HG02642 (cell line): ENCODE measurements around the gene UBL3.

Source experiments
- ATAC-seq: cut with Tn5 transposase; IDR thresholded peaks from one replicate; pipeline ENCODE4 v1.9.1; 2021; ENCODE audit warnings: mild to moderate bottlenecking; ENCODE audit not compliant: unreplicated experiment, poor library complexity

UBL3 gene

GRCh38 chr13:29858231-29858630 is 7.8 kb upstream of the UBL3 start:
- no peak for ATAC-seq

- ATAC-seq, result no peak
Measured at GRCh38 chr13:29857085-29857484, 6.7 kb upstream of the UBL3 start.

DNA sequence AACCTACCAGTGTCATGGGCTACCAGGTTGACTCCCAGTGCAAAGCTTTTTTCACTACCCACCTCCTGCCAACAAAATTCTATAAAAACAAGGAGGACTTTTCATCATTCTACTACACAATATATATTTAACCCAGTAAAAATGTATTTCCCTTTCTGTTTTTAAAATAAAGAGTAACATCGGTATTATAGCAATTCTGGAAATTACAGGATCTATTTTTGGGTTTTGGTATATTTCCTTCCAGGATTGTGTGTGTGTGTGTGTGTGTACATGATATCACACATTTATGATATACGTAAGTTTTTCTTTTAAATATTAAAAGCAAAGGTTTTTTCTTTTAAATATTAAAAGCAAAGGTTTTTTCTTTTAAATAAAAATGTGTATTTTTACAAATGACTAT is 6.0 kb upstream of the UBL3 start:
- no peak for ATAC-seq

GRCh38 chr13:29855784-29856183 is 5.4 kb upstream of the UBL3 start:
- no peak for ATAC-seq

DNA sequence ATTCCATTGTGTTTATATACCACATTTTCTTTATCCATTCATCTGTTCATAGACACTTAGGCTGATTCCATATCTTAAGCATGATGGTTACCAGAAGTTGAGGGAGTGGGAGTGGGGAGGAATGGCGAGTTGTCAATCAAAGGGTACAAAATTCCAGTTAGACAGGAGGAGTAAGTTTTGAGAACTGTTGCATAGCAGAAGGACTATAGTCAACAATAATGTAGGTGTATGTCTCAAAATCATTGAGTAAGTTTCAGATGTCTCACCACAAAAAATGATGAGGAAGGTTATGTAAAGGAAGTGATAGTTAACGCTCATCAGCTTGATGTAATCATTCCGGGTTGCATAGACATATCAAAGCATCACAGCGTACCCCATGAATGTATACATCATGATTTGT is 4.6 kb upstream of the UBL3 start:
- no peak for ATAC-seq

- no peak for ATAC-seq
Measured at GRCh38 chr13:29853131-29853530, 2.7 kb upstream of the UBL3 start.

- no peak for ATAC-seq
Measured at GRCh38 chr13:29852472-29853054, 2.1 kb upstream of the UBL3 start.

- peak; percentile 36 for ATAC-seq
Measured at GRCh38 chr13:29849731-29850212, 645 bp downstream of the UBL3 start.

- no peak for ATAC-seq
Measured at GRCh38 chr13:29849071-29849631, 1.3 kb downstream of the UBL3 start.

DNA sequence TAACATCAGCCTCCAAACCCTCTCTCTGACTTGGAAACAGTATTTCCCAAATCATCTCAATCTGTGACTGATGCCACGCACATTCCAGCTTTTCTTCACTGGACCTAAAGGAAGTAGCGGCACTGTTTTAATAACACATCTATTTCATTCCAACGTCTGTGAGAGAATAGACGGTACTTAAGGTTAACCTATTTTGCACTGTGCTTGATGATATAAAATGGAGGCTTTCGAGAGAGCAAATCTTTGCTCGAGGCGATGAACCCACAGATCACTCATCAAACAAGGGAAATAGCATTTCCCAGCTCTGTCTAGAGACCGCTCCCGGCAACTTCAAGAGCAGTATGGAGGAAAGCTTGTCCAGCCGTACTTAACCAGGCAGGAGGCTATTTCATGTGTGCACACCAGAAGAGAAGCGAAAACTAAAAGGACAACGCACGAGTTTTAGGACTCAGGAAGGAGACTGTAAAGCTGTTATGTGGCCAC is 2.9 kb downstream of the UBL3 start:
- no peak for ATAC-seq

DNA sequence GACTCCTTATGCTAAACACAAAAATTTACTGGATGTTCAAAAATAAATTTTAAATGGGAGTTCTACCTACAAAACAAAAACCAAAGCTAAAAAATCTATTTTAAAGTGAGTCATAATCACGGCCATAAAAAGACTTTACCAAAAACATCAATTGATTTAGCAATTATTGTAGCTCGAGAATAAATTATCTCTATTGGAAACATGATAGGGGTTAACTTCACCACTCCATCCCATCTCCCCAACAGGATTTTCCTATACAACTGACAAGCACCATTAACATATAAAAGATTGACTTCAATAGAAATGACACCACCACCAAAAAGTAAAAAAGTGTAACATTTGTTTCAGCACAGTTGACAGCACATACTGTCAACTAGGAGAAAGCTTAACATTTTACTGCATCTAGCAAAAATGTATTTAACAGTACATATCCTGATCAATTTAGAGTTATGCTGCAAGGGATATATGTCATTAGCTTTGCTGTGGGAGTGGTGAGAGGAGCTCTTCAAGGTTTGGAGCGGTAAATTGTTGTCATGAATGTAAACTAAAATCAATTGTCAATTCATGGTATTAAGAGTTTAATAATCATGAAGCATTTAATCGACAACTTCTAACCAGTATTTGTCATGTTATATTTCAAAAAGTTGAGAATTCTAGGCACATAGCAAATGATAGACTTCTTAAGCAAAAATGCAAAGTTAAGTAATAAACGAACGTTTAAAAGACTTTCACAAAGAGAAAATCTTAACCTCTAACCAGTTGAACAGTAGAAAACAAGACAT is 3.8 kb downstream of the UBL3 start:
- ATAC-seq, result no peak

DNA sequence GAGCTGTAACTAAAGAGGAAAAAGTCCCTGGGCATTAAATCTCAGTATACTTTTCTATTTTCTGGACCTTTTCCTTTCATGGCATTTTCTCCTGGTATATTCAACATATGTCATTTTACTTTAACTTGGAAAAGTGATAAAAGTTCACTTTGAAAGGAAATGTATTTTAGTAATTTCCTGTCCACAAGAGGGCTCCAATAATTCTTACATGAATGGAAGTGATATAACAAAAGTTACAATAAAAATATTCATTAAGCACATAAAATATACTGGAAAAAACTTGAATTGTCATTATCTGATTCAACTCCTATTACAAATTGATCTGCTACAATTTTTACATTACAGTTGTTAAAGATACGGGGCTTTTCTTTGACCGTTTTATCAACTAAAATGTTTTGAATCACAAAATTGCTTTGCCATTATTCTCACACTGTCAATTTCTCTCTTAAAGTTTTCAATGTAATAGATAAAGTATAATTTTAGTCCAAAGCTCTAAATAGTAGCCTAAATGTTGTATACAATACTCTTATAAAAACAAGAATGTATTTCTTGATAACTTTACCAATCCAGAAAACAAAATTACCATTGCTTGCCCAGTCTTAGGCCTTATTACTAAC is 4.9 kb downstream of the UBL3 start:
- ATAC-seq, result no peak

DNA sequence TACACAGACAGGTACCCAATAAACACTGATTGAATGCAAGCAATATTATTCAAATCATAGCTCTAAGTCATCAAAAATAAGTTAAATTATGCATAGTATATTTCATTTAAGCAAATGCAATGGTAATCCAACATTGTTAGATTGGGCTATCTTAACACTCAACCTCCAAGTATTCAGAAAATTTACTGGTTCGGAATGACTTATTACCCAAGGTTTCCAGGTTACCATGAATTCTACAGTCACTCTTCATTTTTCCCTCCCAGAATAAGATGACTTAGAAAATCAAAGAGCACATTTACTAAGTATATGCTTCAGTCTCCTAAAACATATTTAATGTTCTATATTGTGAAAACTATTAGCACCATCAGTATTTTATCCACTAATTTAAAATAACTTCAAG is 6.0 kb downstream of the UBL3 start:
- ATAC-seq, result no peak

- ATAC-seq, result no peak
Measured at GRCh38 chr13:29840585-29840984, 9.8 kb downstream of the UBL3 start.

DNA sequence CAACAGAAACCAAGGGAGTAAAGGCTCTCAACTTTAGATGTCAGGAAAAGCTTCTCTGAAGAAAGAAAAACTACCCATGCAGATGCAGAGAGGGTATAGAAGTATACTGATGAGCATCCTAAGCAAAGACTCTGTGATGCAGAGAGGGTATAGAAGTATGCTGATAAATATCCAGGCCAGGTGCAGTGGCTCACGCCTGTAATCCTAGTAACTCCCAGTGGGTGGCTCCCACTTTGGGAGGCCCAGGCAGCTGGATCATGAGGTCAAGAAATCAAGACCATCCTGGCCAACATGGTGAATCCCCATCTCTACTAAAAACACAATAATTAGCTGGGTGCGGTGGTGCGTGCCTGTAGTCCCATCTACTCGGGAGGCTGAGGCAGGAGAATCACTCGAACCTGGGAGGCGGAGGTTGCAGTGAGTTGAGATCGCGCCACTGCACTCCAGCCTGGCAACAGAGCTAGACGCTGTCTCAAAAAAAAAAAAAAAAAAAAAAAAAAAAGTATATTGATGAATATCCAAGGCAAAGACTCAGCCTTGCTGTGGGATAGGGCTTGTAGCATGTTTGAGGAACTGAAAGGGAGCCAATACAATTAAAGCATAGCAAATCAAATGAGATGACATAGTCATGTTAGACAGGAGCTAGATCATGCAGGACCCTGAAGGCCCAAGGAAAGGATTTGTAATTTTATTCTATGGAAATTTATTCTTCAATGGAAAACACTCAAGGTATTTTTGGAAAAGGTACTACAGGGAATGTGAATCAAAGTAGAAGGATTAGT is 14.9 kb downstream of the UBL3 start:
- no peak for ATAC-seq

- ATAC-seq, result no peak
Measured at GRCh38 chr13:29832761-29833298, 17.6 kb downstream of the UBL3 start.

GRCh38 chr13:29830000-29830399 is 20.4 kb downstream of the UBL3 start:
- ATAC-seq, result no peak

DNA sequence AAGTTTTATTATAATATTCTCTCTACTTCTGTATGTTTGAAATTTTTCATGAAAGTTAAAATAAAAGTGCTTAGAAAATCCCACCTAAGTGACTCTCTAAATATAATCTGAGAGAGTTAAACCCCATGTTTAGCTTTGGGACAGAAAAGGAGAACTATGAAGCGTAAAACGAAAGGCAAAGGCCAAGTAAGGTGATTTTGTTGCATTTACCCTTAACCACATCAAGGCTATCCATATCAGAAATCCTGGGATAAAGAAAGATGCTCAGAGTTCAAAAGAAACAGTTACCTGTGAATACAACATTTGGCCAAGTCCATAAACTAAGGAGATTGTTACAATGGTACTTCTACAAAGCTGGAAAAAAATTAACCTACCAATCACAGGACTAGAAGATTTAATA is 31.3 kb downstream of the UBL3 start:
- no peak for ATAC-seq

- ATAC-seq, result peak; percentile 96
Measured at GRCh38 chr13:29817604-29818378, 32.6 kb downstream of the UBL3 start.
